KMS-11 (cell line): ENCODE measurements around the gene ASCL2.

ENCODE experiments used
- H2AFZ ChIP-seq: fragments of 200-600 bp; sonication (generic); 2 replicates; pipeline ENCODE4 v1.6.1; 2016; ENCODE audit warnings: antibody characterized with exemption, mixed run types, low read depth
- H3K27ac ChIP-seq: fragments of 200-600 bp; sonication (generic); 2 replicates; pipeline ENCODE4 v1.6.1; 2016; ENCODE audit warnings: mild to moderate bottlenecking, mixed run types
- H3K27me3 ChIP-seq: fragments of 200-600 bp; sonication (generic); 2 replicates; pipeline ENCODE4 v1.6.1; 2017; ENCODE audit warnings: mild to moderate bottlenecking, low read depth, mixed run types, moderate library complexity; ENCODE audit not compliant: insufficient read depth
- H3K36me3 ChIP-seq: fragments of 200-600 bp; sonication (generic); 2 replicates; pipeline ENCODE4 v1.6.1; 2017; ENCODE audit warnings: mild to moderate bottlenecking, mixed run types; ENCODE audit not compliant: insufficient read depth
- H3K4me1 ChIP-seq: fragments of 200-600 bp; sonication (generic); 2 replicates; pipeline ENCODE4 v1.6.1; 2016; ENCODE audit warnings: mild to moderate bottlenecking, low read depth, mixed run types; ENCODE audit not compliant: poor library complexity, severe bottlenecking
- H3K4me2 ChIP-seq: fragments of 200-600 bp; sonication (generic); 2 replicates; pipeline ENCODE4 v1.7.0; 2016; ENCODE audit warnings: mild to moderate bottlenecking, mixed run types
- H3K4me3 ChIP-seq: fragments of 200-600 bp; sonication (generic); IDR thresholded peaks from 2 replicates; pipeline ENCODE4 v1.6.1; 2017; ENCODE audit warnings: low read depth, low read length, mixed read lengths; ENCODE audit not compliant: insufficient read depth
- H3K79me2 ChIP-seq: fragments of 200-600 bp; sonication (generic); 2 replicates; pipeline ENCODE4 v1.6.1; 2016; ENCODE audit warnings: low read depth, mixed run types; ENCODE audit not compliant: insufficient read depth
- H3K9ac ChIP-seq: fragments of 200-600 bp; sonication (generic); 2 replicates; pipeline ENCODE4 v1.6.1; 2016; ENCODE audit warnings: mild to moderate bottlenecking, mixed run types
- H4K20me1 ChIP-seq: fragments of 200-600 bp; sonication (generic); 2 replicates; pipeline ENCODE4 v1.6.1; 2016; ENCODE audit warnings: mild to moderate bottlenecking, mixed run types; ENCODE audit not compliant: insufficient read depth
- CTCF ChIP-seq: fragments of 200-600 bp; sonication (generic); conservative IDR thresholded peaks from 2 replicates; pipeline ENCODE4 v1.6.1; 2017; ENCODE audit warnings: low read depth, mild to moderate bottlenecking, antibody characterized with exemption, low read length, moderate library complexity, mixed read lengths

The ASCL2 gene

GRCh38 chr11:2300290-2300935, 30.0 kb upstream of the ASCL2 start:
- no peak overlapping the region for H3K9ac ChIP-seq

GRCh38 chr11:2299773-2300172, 29.4 kb upstream of the ASCL2 start:
- Histone ChIP-seq H2AFZ (no peak overlapping the region), H3K27me3 (peaks cover 56% of the 10 kb centered on the region), H3K79me2 (no peaks in the 10 kb centered on the region), H3K4me3 (no peak overlapping the region), H3K9ac (no peak overlapping the region), H4K20me1 (no peaks in the 10 kb centered on the region), H3K36me3 (no peaks in the 10 kb centered on the region), H3K4me1 (peaks cover 4% of the 10 kb centered on the region), H3K27ac (no peak overlapping the region), H3K4me2 (no peak overlapping the region)
- TF ChIP-seq CTCF: no peak

More at GRCh38 chr11:2300290-2300935, 30.0 kb upstream of the ASCL2 start:
- H3K79me2 ChIP-seq: no peaks in the 10 kb centered on the region
- TF ChIP-seq CTCF: no peak
- H3K27ac ChIP-seq: no peak overlapping the region
- peaks cover 51% of the 10 kb centered on the region for H3K27me3 ChIP-seq
- no peak overlapping the region for H3K4me3 ChIP-seq
- no peaks in the 10 kb centered on the region for H4K20me1 ChIP-seq
- peaks cover 4% of the 10 kb centered on the region for H3K4me1 ChIP-seq
- no peak overlapping the region for H3K4me2 ChIP-seq
- H3K36me3 ChIP-seq: no peaks in the 10 kb centered on the region
- no peak overlapping the region for H2AFZ ChIP-seq

GRCh38 chr11:2298795-2299761, 28.7 kb upstream of the ASCL2 start:
- Histone ChIP-seq H3K4me2 (no peak overlapping the region), H3K27ac (no peak overlapping the region), H3K36me3 (no peaks in the 10 kb centered on the region), H3K79me2 (no peaks in the 10 kb centered on the region), H4K20me1 (no peaks in the 10 kb centered on the region), H3K27me3 (peaks cover 60% of the 10 kb centered on the region), H2AFZ (no peak overlapping the region), H3K4me1 (peaks cover 4% of the 10 kb centered on the region), H3K4me3 (no peak overlapping the region), H3K9ac (no peak overlapping the region)
- no peak for TF ChIP-seq CTCF

- no peak overlapping the region for H3K4me2 ChIP-seq
- no peaks in the 10 kb centered on the region for H3K79me2 ChIP-seq
- TF ChIP-seq CTCF: no peak
- no peak overlapping the region for H3K9ac ChIP-seq
- H4K20me1 ChIP-seq: no peaks in the 10 kb centered on the region
- H2AFZ ChIP-seq: no peak overlapping the region
- H3K36me3 ChIP-seq: no peaks in the 10 kb centered on the region
- peaks cover 4% of the 10 kb centered on the region for H3K4me1 ChIP-seq
- H3K27me3 ChIP-seq: peaks cover 65% of the 10 kb centered on the region
- H3K27ac ChIP-seq: no peak overlapping the region
- H3K4me3 ChIP-seq: no peak overlapping the region
Observed at GRCh38 chr11:2298131-2298794, 27.9 kb upstream of the ASCL2 start.
